A549 (cell line): ENCODE data around the gene TUB. TPM values are rescaled to one million over a fixed set of nuclear protein-coding genes. Genes with fewer than 3 reads are reported as not detected.

Experiments used
- ATAC-seq, 2 experiments: fragments of 200-7000 bp in 1 of 2; fragments of >200 bp in 1 of 2; cut with Nextera tagmentation in 1 of 2; cut with Tn5 transposase in 1 of 2; 3 replicates each; pipeline versions ENCODE4 v1.8.0 to v1.9.1; 2018 to 2020; ENCODE audit warnings: mild to moderate bottlenecking in 1 of 2, moderate library complexity in 1 of 2
- CTCF ChIA-PET: fragments of 300-600 bp; sonication (Branson Sonifier 250); formaldehyde crosslinking; extraction: SDS; loops from one replicate; lab custom pipeline; 2021; ENCODE audit warnings: antibody characterized with exemption, inconsistent platforms; lab: Yijun Ruan, JAX
- POLR2A ChIA-PET: fragments of 350-600 bp; formaldehyde crosslinking; extraction: SDS; loops from one replicate; lab custom pipeline; 2021; ENCODE audit warnings: antibody characterized with exemption, inconsistent platforms; lab: Yijun Ruan, JAX
- DNase-seq, 2 experiments: peaks; one replicate each; pipeline versions ENCODE4 v3.0.0 to v3.0.0-alpha.2; 2011 to 2016; ENCODE audit warnings: low read depth in 1 of 2, low spot score in 1 of 2
- FAIRE-seq: peaks from 2 replicates; lab custom pipeline; 2011; peaks lifted over from hg19 to GRCh38; lab: Jason Lieb, UNC
- H3K27ac ChIP-seq, 2 experiments: fragments of >200 bp; sonication (Bioruptor Twin); formaldehyde crosslinking; 3 replicates each; pipeline ENCODE4 v1.5.1; 2016 to 2017
- H3K4me1 ChIP-seq: fragments of >200 bp; sonication (Bioruptor Twin); formaldehyde crosslinking; 3 replicates; pipeline ENCODE4 v1.6.1; 2016
- H3K4me2 ChIP-seq: fragments of >200 bp; sonication (Bioruptor Twin); formaldehyde crosslinking; 3 replicates; pipeline ENCODE4 v1.6.1; 2016
- H3K4me3 ChIP-seq: fragments of >200 bp; sonication (Bioruptor Twin); formaldehyde crosslinking; 3 replicates; pipeline ENCODE4 v1.5.1; 2016
- H3K9me3 ChIP-seq: fragments of >200 bp; sonication (Bioruptor Twin); formaldehyde crosslinking; 3 replicates; pipeline ENCODE4 v1.6.1; 2016
- BHLHE40 ChIP-seq: IDR thresholded peaks from 2 replicates; pipeline ENCODE4 v1.6.1; 2012; ENCODE audit warnings: low read depth, low read length, inconsistent platforms
- CHD2 ChIP-seq: fragments of 150-350 bp; IDR thresholded peaks from 2 replicates; pipeline ENCODE4 v1.6.1; 2014; ENCODE audit warnings: low read length; ENCODE audit not compliant: partially characterized antibody
- ESRRA ChIP-seq: fragments of 150-350 bp; IDR thresholded peaks from 2 replicates; pipeline ENCODE4 v1.6.1; 2014; ENCODE audit warnings: mild to moderate bottlenecking, low read length, borderline replicate concordance
- FOSB ChIP-seq: fragments of 250-450 bp; sonication (Bioruptor Pico); IDR thresholded peaks from 2 replicates; pipeline ENCODE4 v1.5.0; 2020; ENCODE audit warnings: mild to moderate bottlenecking, moderate library complexity
- FOSL2 ChIP-seq, 2 experiments: fragments of 450-650 bp in 1 of 2; fragments of >200 bp in 1 of 2; sonication (Bioruptor Twin) in 1 of 2; formaldehyde crosslinking; IDR thresholded peaks; 2 replicates each; pipeline versions ENCODE4 v1.5.0 to v1.6.1; 2016 to 2020; ENCODE audit warnings: mild to moderate bottlenecking in 1 of 2, moderate library complexity in 1 of 2
- FOXS1 ChIP-seq: fragments of 250-450 bp; sonication (Bioruptor Pico); IDR thresholded peaks from 2 replicates; pipeline ENCODE4 v1.5.0; 2020; ENCODE audit warnings: mild to moderate bottlenecking, moderate library complexity
- HDAC2 ChIP-seq: fragments of 200-600 bp; sonication (generic); IDR thresholded peaks from 2 replicates; pipeline ENCODE4 v1.6.1; 2016
- HEYL ChIP-seq: fragments of 250-450 bp; sonication (Bioruptor Pico); IDR thresholded peaks from 2 replicates; pipeline ENCODE4 v1.8.0; 2021; ENCODE audit warnings: mild to moderate bottlenecking, moderate library complexity
- HOXA7 ChIP-seq: fragments of 250-450 bp; sonication (Bioruptor Pico); IDR thresholded peaks from 2 replicates; pipeline ENCODE4 v1.5.0; 2020; ENCODE audit warnings: mild to moderate bottlenecking, moderate library complexity
- JUN ChIP-seq, 2 experiments: fragments of >200 bp; sonication (Bioruptor Twin); formaldehyde crosslinking; IDR thresholded peaks; 2 replicates in 1 of 2; 3 replicates in 1 of 2; pipeline ENCODE4 v1.6.1; 2016 to 2017
- JUNB ChIP-seq: fragments of >200 bp; sonication (Bioruptor Twin); formaldehyde crosslinking; IDR thresholded peaks from 2 replicates; pipeline ENCODE4 v1.6.1; 2016
- MAFK ChIP-seq: fragments of 450-650 bp; IDR thresholded peaks from 2 replicates; pipeline ENCODE4 v1.6.1; 2014; ENCODE audit not compliant: partially characterized antibody
- MAX ChIP-seq: IDR thresholded peaks from 2 replicates; pipeline ENCODE4 v1.6.1; 2012
- MAZ ChIP-seq: fragments of 150-350 bp; IDR thresholded peaks from 2 replicates; pipeline ENCODE4 v1.6.1; 2014; ENCODE audit warnings: antibody characterized with exemption, low read depth, low read length, borderline replicate concordance
- MYC ChIP-seq: IDR thresholded peaks from 2 replicates; pipeline ENCODE4 v1.6.1; 2012; ENCODE audit warnings: mild to moderate bottlenecking, inconsistent platforms, low read length, improper control_type of control experiment, borderline replicate concordance
- NFE2L2 ChIP-seq: fragments of 150-350 bp; conservative IDR thresholded peaks from 2 replicates; pipeline ENCODE4 v1.6.1; 2014; ENCODE audit warnings: low read length
- NPAS2 ChIP-seq: fragments of 250-450 bp; sonication (Bioruptor Pico); IDR thresholded peaks from 2 replicates; pipeline ENCODE4 v1.8.0; 2022; ENCODE audit warnings: mild to moderate bottlenecking, moderate library complexity, borderline replicate concordance
- PHF8 ChIP-seq: fragments of 200-600 bp; sonication (generic); IDR thresholded peaks from 2 replicates; pipeline ENCODE4 v1.6.1; 2016; ENCODE audit warnings: low read depth, mild to moderate bottlenecking, antibody characterized with exemption, moderate library complexity, borderline replicate concordance
- POLR2A ChIP-seq: IDR thresholded peaks from 2 replicates; pipeline ENCODE4 v1.6.1; 2012; ENCODE audit warnings: mild to moderate bottlenecking, low read length
- RAD21 ChIP-seq, 2 experiments: fragments of >200 bp in 1 of 2; sonication (Bioruptor Twin) in 1 of 2; formaldehyde crosslinking in 1 of 2; IDR thresholded peaks in 1 of 2; conservative IDR thresholded peaks in 1 of 2; 2 replicates in 1 of 2; 3 replicates in 1 of 2; pipeline ENCODE4 v1.6.1; 2012 to 2018; ENCODE audit warnings: inconsistent platforms in 1 of 2
- RARB ChIP-seq: fragments of 250-450 bp; sonication (Bioruptor Pico); IDR thresholded peaks from 2 replicates; pipeline ENCODE4 v1.8.0; 2021; ENCODE audit warnings: mild to moderate bottlenecking, moderate library complexity
- RCOR1 ChIP-seq: fragments of 150-350 bp; IDR thresholded peaks from 2 replicates; pipeline ENCODE4 v1.6.1; 2014; ENCODE audit warnings: antibody characterized with exemption, low read length, low read depth
- RFX5 ChIP-seq: fragments of 450-650 bp; IDR thresholded peaks from 2 replicates; pipeline ENCODE4 v1.7.1; 2014; ENCODE audit warnings: antibody characterized with exemption, mild to moderate bottlenecking, moderate library complexity
- RNF2 ChIP-seq: fragments of 200-600 bp; sonication (generic); IDR thresholded peaks from 2 replicates; pipeline ENCODE4 v1.6.1; 2016; ENCODE audit warnings: low read depth, mild to moderate bottlenecking, antibody characterized with exemption, moderate library complexity, borderline replicate concordance
- SMC3 ChIP-seq: fragments of >200 bp; sonication (Bioruptor Twin); formaldehyde crosslinking; IDR thresholded peaks from 3 replicates; pipeline ENCODE4 v1.6.1; 2018; ENCODE audit warnings: inconsistent platforms
- SREBF2 ChIP-seq: fragments of 450-650 bp; IDR thresholded peaks from 2 replicates; pipeline ENCODE4 v1.6.1; 2014; ENCODE audit warnings: mild to moderate bottlenecking, moderate library complexity
- TFCP2L1 ChIP-seq: fragments of 250-450 bp; sonication (Bioruptor Pico); IDR thresholded peaks from 2 replicates; pipeline ENCODE4 v1.5.0; 2021; ENCODE audit warnings: mild to moderate bottlenecking
- TP53 ChIP-seq: fragments of 250-450 bp; sonication (Bioruptor Pico); IDR thresholded peaks from 2 replicates; pipeline ENCODE4 v1.5.0; 2021; ENCODE audit warnings: mild to moderate bottlenecking, moderate library complexity
- ZNF302 ChIP-seq: fragments of 250-450 bp; sonication (Bioruptor Pico); IDR thresholded peaks from 2 replicates; pipeline ENCODE4 v1.9.0; 2021; ENCODE audit warnings: inconsistent platforms, mild to moderate bottlenecking, moderate library complexity
- ZSCAN20 ChIP-seq: fragments of 250-450 bp; sonication (Bioruptor Pico); IDR thresholded peaks from 2 replicates; pipeline ENCODE4 v1.8.0; 2022; ENCODE audit warnings: mild to moderate bottlenecking, moderate library complexity
- WGBS: methylation state at CpG from one replicate; pipeline ENCODE4 v1.1.6; 2017; ENCODE audit errors: missing lambda C conversion rate; 5-methylcytosine and 5-hydroxymethylcytosine counted together
- polyA plus RNA-seq, 4 experiments: library from polyadenylated mRNA; depleted of rRNA in 3 of 4; stranded (reverse); fragments of >200 nt; fragmentation: RNase III in 1 of 4; extraction: RNeasy Plus Mini Kit Qiagen cat#74134 plus additional on column Dnase treatment in 1 of 4; gene quantifications; 2 replicates in 3 of 4; 3 replicates in 1 of 4; pipeline ENCODE4 v1.2.3, GENCODE V29; 2011 to 2017
- TF ChIP-seq, protein P1 (sequence below): IDR thresholded peaks from 2 replicates; pipeline ENCODE4 v1.6.1; 2012; ENCODE audit warnings: low read depth, borderline replicate concordance
- TF ChIP-seq, protein P2 (sequence below): fragments of 450-650 bp; IDR thresholded peaks from 2 replicates; pipeline ENCODE4 v1.6.1; 2014; ENCODE audit warnings: antibody characterized with exemption

TUB gene
- polyA plus RNA-seq, 2 of the 4 experiments (the other 2 are of a cell fraction) = 11.3 to 13.2 TPM

DNA sequence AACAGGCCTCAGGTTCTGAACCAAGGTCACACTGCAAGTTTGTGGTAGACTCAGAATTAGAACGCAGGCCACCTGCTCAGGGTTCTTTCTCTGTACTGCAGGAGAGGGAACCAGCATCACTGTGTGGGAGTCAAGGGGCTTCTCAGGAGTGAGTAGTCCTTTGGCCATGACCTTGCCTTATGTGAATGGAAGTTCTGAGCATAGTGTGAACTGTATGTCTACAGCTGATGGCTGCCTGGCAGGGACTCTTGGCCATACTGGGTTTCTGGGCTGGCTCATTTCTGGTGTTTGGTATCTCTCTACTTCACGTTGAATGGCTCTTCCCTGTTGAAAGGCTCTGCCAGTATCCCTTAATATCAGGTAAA, 40.1 kb upstream of the TUB start (continued):
- TF ChIP-seq TP53 (CRISPR knock-in tag) = no peak
- no peak for TF ChIP-seq JUN (IDR thresholded peaks at IDR 0.05)
- TF ChIP-seq, protein P1, sequence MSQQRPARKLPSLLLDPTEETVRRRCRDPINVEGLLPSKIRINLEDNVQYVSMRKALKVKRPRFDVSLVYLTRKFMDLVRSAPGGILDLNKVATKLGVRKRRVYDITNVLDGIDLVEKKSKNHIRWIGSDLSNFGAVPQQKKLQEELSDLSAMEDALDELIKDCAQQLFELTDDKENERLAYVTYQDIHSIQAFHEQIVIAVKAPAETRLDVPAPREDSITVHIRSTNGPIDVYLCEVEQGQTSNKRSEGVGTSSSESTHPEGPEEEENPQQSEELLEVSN = no peak
- TF ChIP-seq FOSB (CRISPR knock-in tag) = no peak
- no peak for TF ChIP-seq ZNF302 (CRISPR knock-in tag)
- no peak for TF ChIP-seq TFCP2L1 (CRISPR knock-in tag)

DNA sequence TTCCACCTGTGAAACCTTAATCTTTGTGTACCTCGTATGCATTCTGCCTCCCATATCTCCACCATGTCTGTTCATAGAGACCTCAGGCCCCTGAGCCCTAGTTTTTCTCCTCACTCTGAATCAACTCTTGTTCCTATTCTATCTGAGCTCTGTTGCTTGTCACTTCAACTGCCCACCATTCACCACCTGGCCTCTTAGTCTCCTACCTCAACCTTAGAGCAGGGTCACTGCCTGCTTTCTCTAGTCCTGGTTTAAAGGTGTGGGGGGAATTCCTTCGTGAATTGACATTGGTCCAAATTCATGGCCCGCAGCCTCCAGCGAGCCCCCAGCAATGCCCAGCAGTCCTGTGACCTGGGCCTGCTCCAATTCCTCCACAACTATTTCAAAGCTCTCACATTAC, 39.4 kb upstream of the TUB start:
- no peaks in the 10 kb centered on the region for H3K4me1 ChIP-seq
- TF ChIP-seq RAD21 (conservative IDR thresholded peaks at IDR 0.05 in 1 of 2, IDR thresholded peaks at IDR 0.05 in 1 of 2) (no peak), HEYL (CRISPR knock-in tag) (no peak), HDAC2 (no peak), RCOR1 (no peak), NFE2L2 (no peak), MAX (no peak), MAFK (no peak), RNF2 (no peak), MAZ (no peak), FOXS1 (no peak), RFX5 (no peak), NPAS2 (CRISPR knock-in tag) (no peak), JUNB (no peak), TP53 (CRISPR knock-in tag) (no peak), TFCP2L1 (CRISPR knock-in tag) (no peak), ZSCAN20 (no peak)
- TF ChIP-seq, protein P2, sequence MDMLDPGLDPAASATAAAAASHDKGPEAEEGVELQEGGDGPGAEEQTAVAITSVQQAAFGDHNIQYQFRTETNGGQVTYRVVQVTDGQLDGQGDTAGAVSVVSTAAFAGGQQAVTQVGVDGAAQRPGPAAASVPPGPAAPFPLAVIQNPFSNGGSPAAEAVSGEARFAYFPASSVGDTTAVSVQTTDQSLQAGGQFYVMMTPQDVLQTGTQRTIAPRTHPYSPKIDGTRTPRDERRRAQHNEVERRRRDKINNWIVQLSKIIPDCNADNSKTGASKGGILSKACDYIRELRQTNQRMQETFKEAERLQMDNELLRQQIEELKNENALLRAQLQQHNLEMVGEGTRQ = no peak
- TF ChIP-seq, protein P1 = no peak
- FAIRE-seq = no peak
- no peak for ATAC-seq
- no peaks in the 10 kb centered on the region for H3K9me3 ChIP-seq
- no peak overlapping the region for H3K4me2 ChIP-seq
- CTCF ChIA-PET = interaction anchor here (2.4 to 17.4 kb wide), 3 partner anchors 9 to 49 kb away, joined by 10 to 644 read pairs (median 10); partner anchors contain the start of gene TUB
- DNase-seq = no peak
- no peak overlapping the region for H3K4me3 ChIP-seq
- H3K27ac ChIP-seq = no peak overlapping the region
- WGBS = 23% methylated on average over 4 of the region's 4 CpGs
- POLR2A ChIA-PET = no interaction called here

GRCh38 chr11:8043756-8044155, 37.3 kb upstream of the TUB start:
- TF ChIP-seq HOXA7 (CRISPR knock-in tag) (no peak), FOSL2 (IDR thresholded peaks at IDR 0.05) (no peak), FOSL2 (CRISPR knock-in tag; IDR thresholded peaks at IDR 0.05) (no peak), SMC3 (no peak), BHLHE40 (no peak), ESRRA (no peak), POLR2A (no peak), TFCP2L1 (CRISPR knock-in tag) (no peak), MAFK (no peak), JUNB (no peak), JUN (IDR thresholded peaks at IDR 0.05) (no peak), RCOR1 (no peak), PHF8 (no peak), SREBF2 (no peak), MAZ (no peak), RARB (no peak), CHD2 (no peak), MYC (no peak)
- Histone ChIP-seq H3K9me3 (no peaks in the 10 kb centered on the region), H3K27ac (no peak overlapping the region), H3K4me3 (no peak overlapping the region), H3K4me1 (no peaks in the 10 kb centered on the region), H3K4me2 (no peak overlapping the region)
- ChIA-PET CTCF (interaction anchor here (0.9 to 17.4 kb wide), 8 partner anchors 9 to 56 kb away, joined by 3 to 644 read pairs (median 6); partner anchors contain the start of gene TUB), POLR2A (no interaction called here)
- ATAC-seq = no peak
- WGBS = 2% methylated on average over 2 of the region's 2 CpGs
- DNase-seq = no peak
- FAIRE-seq = no peak
